GM18867 (cell line): ENCODE data around the gene SUGCT.

Source experiments
- ATAC-seq: cut with Tn5 transposase; IDR thresholded peaks from one replicate; pipeline ENCODE4 v1.9.1; 2021; ENCODE audit warnings: mild to moderate bottlenecking, moderate library complexity; ENCODE audit not compliant: unreplicated experiment

The SUGCT gene

DNA sequence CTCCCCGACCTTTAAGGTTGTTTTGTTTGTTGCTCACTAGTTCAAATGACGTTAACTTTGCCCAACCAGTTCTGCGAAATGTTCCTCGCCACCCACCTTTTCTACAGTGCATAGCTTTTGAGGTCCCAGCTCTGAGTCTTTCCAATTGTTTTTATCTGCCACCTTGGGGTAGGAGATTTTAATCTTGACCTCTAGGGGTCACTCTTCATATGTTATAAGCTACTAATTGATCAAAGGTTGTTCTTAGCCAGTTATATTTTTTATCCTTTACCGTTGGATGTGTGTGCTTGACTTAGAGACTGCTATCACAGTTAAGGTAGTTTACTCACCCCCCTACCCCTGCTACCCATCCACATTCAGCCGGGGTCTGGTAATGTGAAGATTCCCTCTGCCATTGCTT lies 372.4 kb downstream of the SUGCT start:
- no peak for ATAC-seq

GRCh38 chr7:40509287-40509996 lies 374.6 kb downstream of the SUGCT start:
- ATAC-seq = no peak

DNA sequence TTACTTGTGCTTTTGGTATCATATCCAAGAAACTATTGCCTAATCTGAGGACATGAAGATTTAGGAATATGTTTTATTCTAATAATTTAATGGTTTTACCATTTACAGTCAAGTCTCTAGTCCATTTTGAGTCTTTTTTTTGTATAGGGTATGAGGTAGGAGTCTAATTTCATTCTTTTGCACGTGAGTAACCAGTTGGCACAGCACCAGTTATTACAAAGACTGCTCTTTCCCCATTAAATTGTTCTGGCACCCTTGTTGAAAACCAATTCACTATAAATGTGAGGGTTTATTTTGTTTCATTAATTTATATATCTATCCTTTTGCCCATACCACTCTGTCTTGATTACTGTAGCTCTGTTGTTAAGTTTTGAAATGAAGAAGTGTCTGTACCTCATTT lies 381.6 kb downstream of the SUGCT start:
- no peak for ATAC-seq

DNA sequence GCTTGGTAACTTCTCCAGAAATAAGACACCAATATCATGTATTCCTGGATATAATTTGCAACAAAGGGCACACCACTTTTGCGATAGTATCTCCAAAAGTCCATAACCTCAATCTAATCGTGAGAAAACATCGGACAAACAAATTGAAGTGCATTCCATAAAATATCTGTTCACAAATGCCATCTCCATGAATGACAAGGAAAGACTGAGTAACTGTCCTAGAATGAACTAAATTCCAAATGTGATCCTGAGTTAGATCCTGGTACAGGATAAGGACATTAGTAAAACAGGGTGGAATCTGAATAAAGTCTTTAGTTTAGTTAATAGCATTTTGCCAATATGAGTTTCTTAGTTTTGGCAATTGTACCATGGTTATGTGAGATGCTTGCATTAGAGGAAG lies 384.2 kb downstream of the SUGCT start:
- no peak for ATAC-seq

GRCh38 chr7:40520986-40521738 lies 386.4 kb downstream of the SUGCT start:
- no peak for ATAC-seq

- no peak for ATAC-seq
Observed at GRCh38 chr7:40525764-40526163, 391.0 kb downstream of the SUGCT start.

- no peak for ATAC-seq
Observed at GRCh38 chr7:40526951-40527715, 392.3 kb downstream of the SUGCT start.

DNA sequence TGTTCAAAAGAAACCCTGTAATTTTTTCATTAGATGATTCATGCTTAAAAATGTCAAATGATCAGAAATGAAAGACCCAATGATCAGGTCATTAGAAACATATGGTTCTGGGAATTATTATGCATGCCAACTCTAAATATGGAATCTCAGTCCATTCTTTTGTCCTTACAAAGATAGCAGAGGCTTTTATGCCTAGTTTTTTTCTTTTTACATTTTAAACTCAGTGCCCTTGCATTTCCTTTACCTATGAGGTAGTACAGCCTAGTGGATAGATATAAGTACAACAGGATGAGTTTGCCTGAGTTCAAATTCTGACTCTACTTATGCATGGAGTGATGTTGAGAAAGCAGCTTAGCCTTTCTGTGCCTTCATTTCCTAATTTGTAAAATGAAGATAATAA lies 392.9 kb downstream of the SUGCT start:
- no peak for ATAC-seq

DNA sequence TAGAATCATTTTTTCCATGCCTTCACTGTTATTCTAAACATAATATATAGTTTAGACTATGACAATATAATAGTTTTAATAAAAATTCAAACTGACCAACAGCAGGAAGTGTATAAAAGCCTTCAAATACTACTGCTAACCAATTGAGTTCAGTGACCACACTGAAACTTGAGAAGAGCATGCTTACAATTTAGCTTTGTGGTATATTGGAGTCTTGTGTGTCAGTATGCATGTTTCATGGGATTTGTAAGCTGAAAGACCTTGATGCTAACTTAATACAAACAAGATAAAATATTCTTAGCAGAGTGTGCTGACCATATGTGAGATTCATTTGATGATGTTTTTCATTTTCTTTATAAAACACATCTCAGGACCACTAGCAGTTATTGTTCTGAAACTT lies 395.5 kb downstream of the SUGCT start:
- ATAC-seq = no peak

GRCh38 chr7:40531956-40532355 lies 397.2 kb downstream of the SUGCT start:
- no peak for ATAC-seq

- no peak for ATAC-seq
Observed at GRCh38 chr7:40535678-40536077, 400.9 kb downstream of the SUGCT start.

GRCh38 chr7:40536421-40536820 lies 401.6 kb downstream of the SUGCT start:
- no peak for ATAC-seq

GRCh38 chr7:40538281-40538680 lies 403.5 kb downstream of the SUGCT start:
- no peak for ATAC-seq

DNA sequence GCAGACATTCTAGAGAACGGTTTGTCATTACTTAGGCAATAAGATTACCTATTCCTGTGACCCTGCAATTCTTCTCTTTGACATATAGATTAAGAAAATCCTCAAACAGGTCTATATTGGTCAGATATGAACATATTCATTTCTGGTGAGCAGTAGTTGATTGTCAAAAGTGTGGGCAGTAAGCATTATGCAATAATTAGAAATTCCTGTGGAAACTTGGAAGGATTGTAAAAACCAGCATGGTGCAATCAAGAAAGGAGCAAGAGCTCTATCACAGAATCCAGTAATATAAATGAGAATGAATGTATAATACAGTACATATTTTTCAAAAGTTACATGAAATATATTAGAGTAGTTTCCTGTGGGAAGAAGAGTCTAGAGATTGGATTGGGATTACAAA lies 406.5 kb downstream of the SUGCT start:
- ATAC-seq = no peak

DNA sequence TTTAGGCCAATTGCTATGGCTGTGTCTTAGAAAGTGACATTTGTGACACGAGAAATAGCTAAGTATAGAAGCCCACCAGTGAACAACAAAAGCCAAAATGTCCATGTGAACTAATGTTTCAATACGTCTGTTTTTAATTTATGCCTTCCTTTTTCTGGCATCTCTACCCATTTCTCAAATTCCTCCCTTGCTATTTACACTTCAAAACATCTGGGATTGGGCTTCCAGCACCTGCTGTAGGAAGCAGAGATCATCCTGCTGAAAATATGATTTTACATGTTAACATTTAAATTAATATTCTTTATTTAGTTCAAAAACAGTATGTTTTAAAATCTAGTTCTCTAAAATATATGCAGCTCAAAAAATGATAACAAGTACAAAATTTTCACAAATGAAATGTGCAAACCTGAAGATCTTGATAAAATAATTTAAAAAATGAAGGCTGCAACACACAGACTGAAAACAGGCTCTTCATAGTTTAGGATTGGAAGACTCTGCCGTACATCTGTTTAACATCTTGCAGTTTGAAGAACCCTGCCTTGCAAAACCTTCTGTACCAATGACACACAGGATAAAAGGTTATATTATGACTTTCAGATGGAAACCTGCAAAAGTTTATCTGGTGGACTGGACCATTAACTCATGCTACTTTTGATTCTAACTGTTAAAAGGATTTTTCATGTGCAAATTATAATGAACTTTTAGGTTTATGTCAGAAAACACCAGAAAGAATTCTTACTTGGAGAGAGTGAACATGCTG lies 408.4 kb downstream of the SUGCT start:
- ATAC-seq = no peak

- no peak for ATAC-seq
Observed at GRCh38 chr7:40544221-40544723, 409.5 kb downstream of the SUGCT start.

GRCh38 chr7:40544871-40545303 lies 410.1 kb downstream of the SUGCT start:
- no peak for ATAC-seq

GRCh38 chr7:40545739-40546138 lies 410.9 kb downstream of the SUGCT start:
- ATAC-seq = no peak

DNA sequence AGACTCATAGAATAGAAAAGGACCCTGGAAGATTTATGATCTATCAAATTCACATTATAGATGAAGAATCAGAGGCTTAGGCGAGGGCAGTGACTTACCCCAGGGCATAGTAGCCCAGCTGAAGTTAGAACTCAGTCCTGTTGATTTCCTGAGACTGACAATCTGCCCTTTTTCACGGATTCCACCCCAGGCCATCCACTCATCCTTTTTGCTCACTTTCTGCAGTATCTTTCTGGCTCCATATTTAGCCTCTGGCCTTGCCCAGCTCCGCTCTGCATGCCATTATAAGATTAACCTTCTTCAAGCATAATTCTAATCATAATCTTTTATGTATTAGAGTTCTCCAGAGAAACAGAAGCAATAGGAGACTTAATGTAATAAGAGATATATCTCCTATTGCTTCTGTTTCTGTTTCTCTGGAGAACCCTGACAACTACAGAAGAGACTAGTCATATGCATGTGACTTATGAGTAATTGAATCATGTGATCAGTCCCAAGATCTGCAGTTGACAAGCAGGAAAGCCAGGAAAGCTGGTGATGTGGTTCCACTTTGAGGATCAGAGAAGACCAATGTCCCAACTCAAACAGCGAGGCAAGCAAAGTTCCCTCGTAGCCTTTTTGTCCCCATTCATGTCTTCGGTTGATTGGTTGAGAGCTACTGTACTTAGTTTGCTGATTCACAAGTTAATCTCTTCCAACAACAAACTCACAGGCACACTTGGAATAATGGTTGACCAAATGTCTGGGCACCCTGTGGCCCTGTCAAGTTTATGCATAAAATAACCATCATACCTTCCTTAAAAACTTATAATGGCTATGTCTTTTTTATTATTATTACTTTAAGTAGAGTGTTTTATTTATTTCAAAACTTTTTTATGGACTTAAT lies 412.1 kb downstream of the SUGCT start:
- no peak for ATAC-seq
